HG02642 (cell line): ENCODE measurements around the gene NBEA.
"Not testable (repeated sequence)": the region's sequence is repeated elsewhere in the genome, so short reads cannot be mapped to it uniquely, and the experiment has no call there.

ENCODE experiments used
- ATAC-seq: cut with Tn5 transposase; IDR thresholded peaks from one replicate; pipeline ENCODE4 v1.9.1; 2021; ENCODE audit warnings: mild to moderate bottlenecking; ENCODE audit not compliant: unreplicated experiment, poor library complexity

The NBEA gene

GRCh38 chr13:35600137-35600536 lies 658.1 kb downstream of the NBEA start:
- ATAC-seq: no peak

DNA sequence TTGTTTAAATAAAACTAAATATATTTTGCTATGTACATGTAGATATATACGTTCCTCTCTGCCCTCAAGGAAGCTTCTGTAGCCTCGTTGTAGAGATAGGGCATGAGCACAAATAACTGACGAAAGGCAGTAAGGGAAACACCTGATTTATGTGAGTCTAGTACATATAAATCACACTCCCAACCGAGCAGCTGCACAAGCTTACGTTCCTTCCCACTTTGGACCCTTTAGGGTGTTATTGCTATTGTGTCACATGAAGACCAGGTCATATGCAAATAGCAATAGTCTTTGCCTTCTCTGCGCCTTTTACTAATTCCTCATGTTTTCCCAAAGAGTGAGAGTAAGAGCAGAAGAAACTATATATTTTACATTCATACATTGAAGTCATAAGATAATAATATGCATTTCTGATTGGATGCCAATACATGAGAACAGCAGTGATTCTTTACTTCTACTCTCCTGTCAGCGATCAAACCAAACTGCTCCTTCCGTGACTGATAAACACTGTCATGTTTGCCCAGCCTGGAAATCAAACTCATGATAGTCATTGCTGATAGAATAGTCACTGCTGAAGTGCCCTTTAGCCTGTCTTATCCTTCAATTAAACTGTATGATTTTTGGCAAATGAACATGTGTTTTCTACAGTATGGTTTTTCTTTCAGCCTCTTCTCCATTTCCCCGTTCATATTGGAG lies 661.7 kb downstream of the NBEA start:
- no peak for ATAC-seq

GRCh38 chr13:35614666-35615065 lies 672.6 kb downstream of the NBEA start:
- ATAC-seq: no peak

GRCh38 chr13:35617420-35617819 lies 675.4 kb downstream of the NBEA start:
- no peak for ATAC-seq

DNA sequence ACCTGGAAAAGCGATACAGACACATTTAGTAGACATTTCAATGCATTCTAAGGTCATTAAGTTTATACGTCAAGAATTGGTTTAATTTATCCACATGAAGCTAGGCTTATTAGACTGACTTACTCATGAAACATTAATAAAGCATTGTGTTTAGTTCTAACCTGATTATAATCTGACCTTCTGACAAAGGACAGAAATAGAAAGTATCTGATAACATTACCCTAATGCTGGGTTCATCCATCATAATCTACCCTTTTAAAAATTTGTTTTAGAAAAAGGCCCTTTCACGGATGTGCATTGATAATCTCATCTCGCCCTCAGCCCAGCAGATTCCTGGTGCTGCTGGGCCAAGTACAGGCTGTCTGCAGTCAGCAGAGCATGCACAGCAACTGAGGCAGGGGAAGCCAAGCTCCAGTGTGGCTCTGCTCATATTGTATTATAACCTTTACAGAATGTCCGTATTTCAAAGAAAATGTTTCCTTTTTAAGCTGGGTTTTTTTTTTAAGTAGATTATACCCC lies 676.6 kb downstream of the NBEA start:
- ATAC-seq: no peak

- no peak for ATAC-seq
Observed at GRCh38 chr13:35621989-35622388, 679.9 kb downstream of the NBEA start.

GRCh38 chr13:35629026-35629425 lies 687.0 kb downstream of the NBEA start:
- ATAC-seq: no peak

- peak; percentile 89 for ATAC-seq
Observed at GRCh38 chr13:35630551-35631275, 688.6 kb downstream of the NBEA start.

GRCh38 chr13:35631666-35632065 lies 689.6 kb downstream of the NBEA start:
- no peak for ATAC-seq

DNA sequence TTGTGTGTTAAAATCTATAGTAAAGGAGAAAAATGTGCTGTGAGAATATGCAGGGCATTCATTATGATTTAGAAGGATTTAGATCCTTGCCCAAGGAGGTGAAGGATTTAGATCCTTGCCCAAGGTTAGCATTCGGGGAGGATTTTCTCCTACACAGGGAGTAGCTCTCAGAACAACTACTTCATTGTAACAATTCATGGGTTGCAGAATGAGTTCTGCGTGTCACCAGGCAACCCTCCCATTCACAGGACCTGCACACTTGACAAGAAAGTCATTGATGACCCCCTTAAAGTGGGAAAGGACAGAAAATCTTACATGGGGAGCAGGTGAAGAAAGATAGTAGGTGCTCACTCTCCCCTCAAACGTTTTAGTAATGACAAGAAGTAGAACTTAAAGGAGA lies 701.6 kb downstream of the NBEA start:
- no peak for ATAC-seq

GRCh38 chr13:35646056-35646774 lies 704.1 kb downstream of the NBEA start:
- ATAC-seq: no peak

GRCh38 chr13:35648201-35648600 lies 706.1 kb downstream of the NBEA start:
- ATAC-seq: no peak

- ATAC-seq: no peak
Observed at GRCh38 chr13:35649162-35649561, 707.1 kb downstream of the NBEA start.

- no peak for ATAC-seq
Observed at GRCh38 chr13:35659796-35660195, 717.7 kb downstream of the NBEA start.

- no peak for ATAC-seq
Observed at GRCh38 chr13:35664747-35665146, 722.7 kb downstream of the NBEA start.

- no peak for ATAC-seq
Observed at GRCh38 chr13:35669321-35669720, 727.3 kb downstream of the NBEA start.

DNA sequence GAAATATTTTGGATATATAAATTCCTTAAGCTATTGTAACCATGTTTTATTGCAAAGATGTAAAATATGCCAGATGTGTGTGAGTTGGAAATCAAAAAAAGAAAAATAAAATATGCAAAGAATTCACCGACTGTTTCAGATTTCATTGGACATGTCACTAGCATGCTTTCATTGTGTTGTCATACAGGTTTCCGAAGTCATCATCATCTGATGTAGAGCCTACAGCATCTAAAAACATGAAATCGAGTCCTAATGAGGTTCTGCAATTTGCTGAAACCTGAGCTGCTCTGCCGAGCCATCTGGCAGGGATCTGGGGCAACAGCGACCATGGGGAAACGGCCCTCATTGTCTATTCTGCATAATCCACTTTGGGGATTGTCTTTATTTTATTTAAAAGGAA lies 730.5 kb downstream of the NBEA start:
- ATAC-seq: no peak

GRCh38 chr13:35675651-35676050 lies 733.6 kb downstream of the NBEA start:
- no peak for ATAC-seq

DNA sequence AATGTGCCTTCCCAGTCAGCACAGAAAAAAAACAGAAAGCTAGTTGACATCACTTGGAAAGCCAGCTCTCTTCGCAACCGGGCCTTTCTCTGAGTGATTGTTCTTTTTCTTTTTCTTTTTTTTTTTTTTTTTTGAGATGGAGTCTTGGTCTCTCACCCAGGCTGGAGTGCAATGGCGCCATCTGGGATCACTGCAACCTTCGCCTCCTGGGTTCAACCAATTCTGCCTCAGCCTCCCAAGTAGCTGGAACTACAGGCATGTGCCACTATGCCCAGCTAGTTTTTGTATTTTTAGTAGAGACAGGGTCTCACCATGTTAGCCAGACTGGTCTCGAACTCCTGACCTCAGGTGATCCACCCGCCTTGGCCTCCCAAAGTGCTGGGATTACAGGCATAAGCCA lies 735.8 kb downstream of the NBEA start:
- not testable (repeated sequence) for ATAC-seq

GRCh38 chr13:35681685-35682084 lies 739.6 kb downstream of the NBEA start:
- ATAC-seq: no peak

- no peak for ATAC-seq
Observed at GRCh38 chr13:35684432-35684831, 742.4 kb downstream of the NBEA start.
